GM21360 (cell line): ENCODE measurements around the gene SH2D6.
"Not testable (repeated sequence)": the region's sequence is repeated elsewhere in the genome, so short reads cannot be mapped to it uniquely, and the experiment has no call there.

ENCODE experiments used
- ATAC-seq: cut with Tn5 transposase; IDR thresholded peaks from one replicate; pipeline ENCODE4 v1.9.1; 2021; ENCODE audit warnings: mild to moderate bottlenecking, moderate library complexity; ENCODE audit not compliant: unreplicated experiment

The SH2D6 gene

DNA sequence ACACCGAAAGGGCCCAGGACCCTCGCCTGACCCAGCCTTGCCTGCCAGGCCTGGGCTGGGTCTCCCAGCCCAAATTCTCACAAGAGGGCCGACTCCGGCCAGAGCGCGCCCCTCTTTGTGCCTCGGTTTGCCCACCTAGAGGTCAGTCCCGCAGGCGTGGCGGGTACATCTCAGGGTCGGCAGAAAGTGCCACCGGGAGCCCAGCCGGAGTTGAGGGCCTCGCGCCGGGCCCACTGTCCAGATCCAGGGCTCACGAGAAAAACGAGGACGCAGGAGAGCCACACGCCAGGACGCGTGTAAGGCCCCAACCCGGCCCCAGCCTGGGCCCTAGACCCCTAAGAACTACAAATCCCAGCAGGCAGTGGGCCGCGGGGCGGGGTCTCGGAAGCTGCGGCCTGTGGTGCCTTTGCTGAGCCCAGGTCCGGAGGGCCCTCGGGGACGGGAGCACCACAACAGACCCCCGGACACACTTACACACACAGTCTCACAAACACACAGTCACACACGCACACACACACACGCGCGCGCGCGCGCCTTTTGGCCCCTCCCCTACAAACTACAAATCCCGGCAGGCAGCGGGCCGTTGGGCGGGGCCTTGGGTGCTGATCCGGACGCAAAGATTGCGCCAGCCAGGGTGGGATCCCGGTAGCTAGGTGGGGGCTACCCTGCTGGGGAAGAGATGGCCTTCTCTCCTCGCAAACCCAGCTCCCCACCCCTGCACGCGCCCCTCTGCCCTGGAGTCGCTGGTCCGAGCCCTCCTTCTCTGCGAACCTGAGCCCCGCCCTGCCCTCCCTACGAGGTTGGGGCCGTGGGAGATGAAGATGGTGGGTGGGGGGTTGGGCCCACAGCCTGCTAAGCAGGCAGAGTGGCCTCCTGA, at the start of gene SH2D6:
SH2D6 (plus strand) TSS at position 583 of the 877 bp plus-strand sequence. CDS start 10,752 bp downstream, outside the sequence.
- ATAC-seq: peak; percentile 74

GRCh38 chr2:85368921-85369320, 49.6 kb upstream of the SH2D6 start:
- ATAC-seq: no peak

GRCh38 chr2:85369500-85369899, 49.0 kb upstream of the SH2D6 start:
- no peak for ATAC-seq

- ATAC-seq: no peak
Observed at GRCh38 chr2:85371045-85371444, 47.5 kb upstream of the SH2D6 start.

DNA sequence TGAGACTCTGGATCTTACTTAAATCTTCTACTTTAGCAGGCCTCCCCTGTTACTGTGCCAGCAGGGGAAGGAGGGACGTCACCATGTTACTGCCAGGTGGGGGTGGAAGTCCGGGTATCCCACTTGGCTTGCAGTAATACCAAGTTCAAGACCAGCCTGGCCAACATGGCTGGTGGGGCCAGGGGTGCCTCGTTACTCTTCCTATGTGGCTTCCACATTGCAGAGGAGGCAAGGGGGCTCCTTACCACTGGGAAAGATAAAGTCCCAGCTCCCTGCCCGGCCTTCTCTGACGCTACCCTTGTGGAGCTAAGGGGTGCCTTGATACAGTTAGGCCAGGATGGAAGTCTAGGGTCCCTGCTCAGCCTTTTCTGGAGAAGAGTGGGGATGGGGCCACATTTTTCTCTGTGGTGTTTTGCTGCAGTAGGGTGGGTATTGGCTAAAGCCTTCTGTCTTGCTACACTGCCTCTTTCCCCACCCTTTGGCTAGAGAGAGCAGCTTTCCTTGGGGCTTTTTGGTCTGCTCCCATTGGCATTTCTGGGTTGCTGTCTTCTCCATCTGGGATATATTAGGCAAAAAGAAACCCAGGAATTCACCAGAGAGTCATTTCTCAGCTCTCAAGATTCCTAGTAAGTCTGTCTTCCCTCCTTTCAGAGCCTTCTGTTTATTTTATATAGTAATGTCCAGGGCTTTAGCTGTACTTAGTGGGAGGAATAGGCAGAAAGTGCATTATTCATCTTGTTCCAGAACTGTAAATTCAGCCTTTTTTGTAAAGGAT, 42.0 kb upstream of the SH2D6 start:
- ATAC-seq: no peak

- no peak for ATAC-seq
Observed at GRCh38 chr2:85377083-85377482, 41.4 kb upstream of the SH2D6 start.

DNA sequence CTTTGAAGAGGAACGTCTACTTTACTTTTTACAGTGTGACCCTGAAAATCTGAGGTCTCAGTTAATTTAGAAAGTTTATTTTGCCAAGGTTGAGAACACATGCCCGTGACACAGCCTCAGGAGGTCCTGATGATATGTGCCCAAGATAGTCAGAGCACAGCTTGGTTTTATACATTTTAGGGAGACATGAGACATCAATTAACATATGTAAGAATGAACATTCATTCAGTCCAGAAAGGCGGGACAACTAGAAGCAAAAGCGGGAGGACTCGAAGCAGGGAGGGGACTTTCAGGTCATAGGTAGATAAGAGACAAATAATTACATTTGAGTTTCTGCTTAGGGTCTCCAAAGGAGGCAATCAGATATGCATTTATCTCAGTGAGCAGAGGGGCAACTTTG, 40.3 kb upstream of the SH2D6 start:
- no peak for ATAC-seq

DNA sequence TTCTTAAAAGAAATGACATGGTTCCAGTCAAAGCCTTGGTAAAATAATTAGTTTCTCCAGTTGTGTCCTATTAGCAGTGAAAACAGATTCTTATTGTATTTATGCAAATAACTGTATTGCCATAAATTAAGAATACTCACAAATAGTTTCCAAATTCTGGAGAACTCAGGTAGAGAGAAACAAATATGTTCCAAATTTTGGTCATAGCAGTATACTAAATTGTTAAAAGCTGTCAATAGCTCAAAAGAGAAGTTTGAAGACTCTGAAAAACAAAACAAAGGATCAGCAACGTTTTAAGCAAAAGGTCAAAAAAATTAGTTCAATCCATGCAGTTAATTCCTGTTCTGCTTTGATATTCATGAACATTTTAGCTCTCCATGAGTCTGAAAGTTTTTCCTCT, 38.5 kb upstream of the SH2D6 start:
- ATAC-seq: no peak

GRCh38 chr2:85383151-85383550, 35.4 kb upstream of the SH2D6 start:
- ATAC-seq: not testable (repeated sequence)

GRCh38 chr2:85383850-85384249, 34.7 kb upstream of the SH2D6 start:
- ATAC-seq: no peak

DNA sequence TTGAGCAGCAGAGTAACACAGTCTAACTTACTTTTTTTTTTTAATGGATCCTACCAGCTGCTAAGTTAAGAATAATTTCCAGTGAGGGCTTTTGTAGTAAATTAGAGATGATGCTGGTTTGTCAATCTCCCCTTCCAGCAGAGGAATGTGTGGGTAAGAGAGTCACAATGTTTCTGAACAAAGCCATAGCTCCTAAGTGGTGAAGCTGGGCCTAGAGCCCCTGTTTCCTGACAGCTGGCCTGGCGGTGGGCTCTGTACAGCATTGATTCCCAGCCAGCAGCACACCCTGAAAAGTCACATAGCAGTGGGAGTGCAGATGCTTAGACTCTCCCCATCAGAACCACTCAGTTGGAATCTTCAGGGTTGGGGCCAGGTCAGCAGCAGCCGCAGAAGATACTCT, 32.8 kb upstream of the SH2D6 start:
- ATAC-seq: no peak

DNA sequence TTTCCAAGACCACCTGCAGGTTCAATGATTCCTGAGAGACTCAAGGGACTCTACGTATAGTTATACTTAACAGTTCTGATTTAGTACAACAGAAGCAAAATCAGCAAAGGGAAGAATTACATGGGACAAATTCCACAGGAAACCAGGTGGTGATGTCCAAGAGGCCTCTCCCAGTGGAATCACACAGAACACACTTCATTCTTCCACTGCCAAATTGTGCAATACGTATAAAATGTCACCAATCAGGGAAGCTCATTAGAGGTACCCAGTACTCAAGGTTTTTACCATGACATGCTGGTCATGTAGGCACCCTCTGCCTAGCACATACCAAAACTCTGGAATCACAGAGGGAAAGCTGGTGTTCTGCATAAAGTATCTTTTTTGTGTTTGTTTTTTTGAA, 30.8 kb upstream of the SH2D6 start:
- ATAC-seq: no peak

GRCh38 chr2:85388878-85389538, 29.5 kb upstream of the SH2D6 start:
- ATAC-seq: no peak

DNA sequence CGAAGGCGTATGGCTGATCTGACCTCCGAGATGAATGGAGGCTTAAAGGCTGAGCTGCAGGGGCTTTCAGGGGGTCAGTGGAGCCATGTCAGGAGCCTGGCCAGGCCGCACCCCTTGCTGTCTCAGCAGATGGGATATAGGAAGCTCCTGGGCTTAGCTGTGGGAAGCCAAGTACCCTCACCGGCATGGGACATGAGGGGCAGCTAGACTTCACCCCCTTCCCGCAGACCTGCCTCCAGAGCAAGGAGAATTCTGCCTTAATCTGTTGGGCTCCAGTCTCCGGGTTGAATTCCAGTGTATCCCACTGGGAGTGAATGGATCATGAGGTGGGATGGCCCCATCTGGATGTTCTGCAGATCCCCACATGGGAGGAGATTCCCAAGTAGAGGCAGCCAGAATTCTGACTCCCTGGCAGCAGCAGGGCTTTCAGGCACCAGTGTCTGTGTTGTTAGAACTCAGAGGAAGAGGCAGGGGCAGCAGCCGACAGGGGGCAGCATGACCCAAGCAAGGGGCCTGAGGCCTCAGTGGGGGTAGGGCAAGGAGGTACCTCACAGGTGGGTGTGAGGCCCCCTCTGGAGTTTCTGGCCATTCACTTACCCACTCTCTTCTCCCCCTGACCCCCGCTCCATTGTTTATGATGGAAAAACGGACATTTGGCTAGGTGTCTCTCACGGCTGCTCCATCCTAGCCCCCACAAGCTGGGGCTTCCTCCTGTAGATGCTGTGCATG, 27.4 kb upstream of the SH2D6 start:
- ATAC-seq: no peak

GRCh38 chr2:85393836-85394235, 24.7 kb upstream of the SH2D6 start:
- ATAC-seq: no peak

DNA sequence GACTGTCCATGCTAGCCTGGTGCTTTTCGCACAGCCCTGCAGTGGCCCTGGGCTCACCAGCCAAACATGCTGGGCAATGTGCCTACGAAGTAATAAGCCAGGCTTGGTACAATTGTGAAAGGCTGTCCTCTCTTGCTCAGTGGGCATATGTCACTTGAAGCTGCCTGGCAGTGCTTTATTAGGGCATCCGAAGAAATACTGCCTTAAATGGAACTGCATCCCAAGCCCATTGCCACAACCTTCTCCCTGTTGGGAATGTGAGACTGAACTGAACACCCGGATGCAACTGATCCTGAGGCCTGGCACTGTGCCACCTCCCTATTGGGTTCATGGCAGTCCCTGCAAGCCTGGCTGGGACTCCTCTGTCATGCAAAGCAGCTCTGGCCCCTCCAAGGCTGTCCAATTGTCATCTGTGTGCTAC, 24.2 kb upstream of the SH2D6 start:
- ATAC-seq: no peak

GRCh38 chr2:85394976-85395375, 23.5 kb upstream of the SH2D6 start:
- no peak for ATAC-seq

DNA sequence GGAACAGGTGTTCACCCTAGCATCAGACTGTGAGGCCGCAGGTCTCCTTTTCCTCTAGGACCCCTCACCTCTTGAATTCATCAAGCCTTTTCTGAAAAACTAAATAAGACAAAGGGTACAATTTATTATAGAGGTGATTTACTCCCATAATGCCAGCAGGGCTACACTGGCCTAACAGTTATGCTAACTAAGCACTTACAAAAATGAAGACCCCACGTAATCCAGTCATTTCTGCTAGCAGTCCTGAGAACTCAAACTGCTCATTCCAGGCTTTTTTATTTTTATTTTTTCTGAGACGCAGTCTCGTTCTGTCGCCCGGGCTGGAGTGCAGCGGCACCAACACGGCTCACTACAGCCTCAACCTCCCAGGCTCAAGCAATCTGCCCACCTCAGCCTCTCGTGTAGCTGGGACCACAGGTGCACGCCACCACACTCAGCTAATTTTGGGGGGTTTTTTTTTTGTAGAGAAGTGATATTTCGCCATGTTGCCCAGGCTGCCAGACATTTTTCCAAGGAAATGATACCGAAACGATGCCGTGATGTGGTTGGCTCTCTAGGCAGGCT, 22.5 kb upstream of the SH2D6 start:
- ATAC-seq: no peak

GRCh38 chr2:85396531-85397470, 21.7 kb upstream of the SH2D6 start:
- ATAC-seq: no peak
